NCI-H446 (cell line): ENCODE results near the gene PTGIS.
"Not testable (repeated sequence)": the region's sequence is repeated elsewhere in the genome, so short reads cannot be mapped to it uniquely, and the experiment has no call there.

Experiments
- DNase-seq, 2 experiments: peaks; one replicate each; lab custom pipeline; 2025; lab: John Stamatoyannopoulos, UW

Gene PTGIS

DNA sequence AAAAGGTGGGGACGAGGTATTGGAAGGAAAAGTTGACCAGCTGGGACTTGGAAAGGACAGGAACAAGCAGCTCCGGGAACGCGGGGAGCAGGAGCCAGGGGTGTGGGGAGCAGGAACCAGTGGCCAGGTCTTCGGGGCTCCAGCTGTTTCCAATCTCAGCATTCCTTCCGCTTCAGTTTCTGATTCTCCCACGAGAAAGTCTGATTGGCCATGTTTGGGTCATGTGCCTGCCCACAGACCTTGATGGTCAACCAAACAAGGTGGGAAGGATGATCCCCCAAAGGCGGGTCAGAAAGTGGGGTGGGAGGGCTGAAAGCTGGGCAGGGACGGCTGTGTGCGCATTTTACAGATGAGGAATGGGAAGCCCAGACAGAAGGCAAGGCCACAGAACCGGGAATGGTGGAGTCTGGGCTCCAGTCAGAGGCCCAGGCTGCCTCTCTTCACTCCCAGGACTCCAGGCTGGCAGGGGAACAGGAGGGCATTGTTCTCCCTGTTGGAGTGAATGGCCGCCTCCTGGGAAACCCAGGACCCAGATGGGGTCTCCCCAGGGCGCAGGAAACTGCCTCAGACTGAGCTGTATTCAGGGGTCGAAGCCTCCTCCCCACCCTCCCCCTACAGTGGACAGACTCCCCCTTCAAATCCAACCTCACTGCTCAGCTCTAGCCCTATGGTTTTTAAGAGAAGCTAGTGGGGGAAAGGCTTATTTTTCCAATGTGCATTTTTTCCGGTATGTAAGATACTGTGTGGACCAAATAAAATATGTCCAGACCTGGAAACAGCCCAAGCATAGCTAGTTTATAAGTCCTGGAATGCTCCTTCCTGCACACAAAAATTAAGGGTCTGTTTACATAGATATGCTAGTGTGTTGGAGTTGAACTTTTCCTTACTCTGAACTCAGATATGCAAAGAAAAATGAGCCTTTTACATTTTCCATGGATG lies 12.2 kb upstream of the PTGIS start:
- no peak for DNase-seq

DNA sequence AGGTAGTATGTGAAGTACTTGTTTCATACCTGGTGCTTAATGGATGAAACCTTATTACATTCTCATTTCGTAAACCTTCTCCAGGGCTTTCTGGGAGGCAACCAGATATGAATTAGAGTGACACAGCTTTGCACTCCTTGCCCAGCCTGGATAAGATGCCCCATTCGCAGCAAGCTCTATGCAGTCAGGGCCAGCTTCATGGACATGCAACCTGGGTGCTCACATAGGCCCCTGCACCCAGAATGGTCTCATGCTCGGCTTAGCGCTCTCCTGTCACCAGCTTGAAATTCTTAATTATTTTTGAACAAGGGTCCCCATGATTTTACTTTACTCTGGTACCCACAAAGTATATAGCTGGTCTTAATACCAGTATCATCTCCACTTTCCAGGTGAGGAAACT lies 11.3 kb upstream of the PTGIS start:
- DNase-seq = no peak

DNA sequence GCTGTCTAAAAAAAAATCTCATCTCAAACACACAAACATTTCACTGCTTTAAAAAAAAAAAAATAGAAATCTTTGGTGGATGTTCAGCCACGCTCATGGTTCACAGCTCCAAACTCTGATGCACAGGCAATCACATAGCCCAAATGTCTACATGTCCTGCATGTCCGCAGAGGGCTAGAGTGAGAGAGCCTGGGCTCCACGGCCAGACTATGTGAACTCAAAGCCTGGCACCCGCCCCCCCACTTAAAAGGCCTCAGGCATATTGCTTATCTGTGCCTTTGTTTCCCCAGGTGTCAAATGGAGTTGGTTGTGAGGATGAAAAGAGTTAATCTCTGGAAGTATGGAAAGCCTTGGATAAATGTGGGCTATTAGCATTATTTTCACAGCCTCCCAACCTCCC lies 10.5 kb upstream of the PTGIS start:
- DNase-seq = no peak

DNA sequence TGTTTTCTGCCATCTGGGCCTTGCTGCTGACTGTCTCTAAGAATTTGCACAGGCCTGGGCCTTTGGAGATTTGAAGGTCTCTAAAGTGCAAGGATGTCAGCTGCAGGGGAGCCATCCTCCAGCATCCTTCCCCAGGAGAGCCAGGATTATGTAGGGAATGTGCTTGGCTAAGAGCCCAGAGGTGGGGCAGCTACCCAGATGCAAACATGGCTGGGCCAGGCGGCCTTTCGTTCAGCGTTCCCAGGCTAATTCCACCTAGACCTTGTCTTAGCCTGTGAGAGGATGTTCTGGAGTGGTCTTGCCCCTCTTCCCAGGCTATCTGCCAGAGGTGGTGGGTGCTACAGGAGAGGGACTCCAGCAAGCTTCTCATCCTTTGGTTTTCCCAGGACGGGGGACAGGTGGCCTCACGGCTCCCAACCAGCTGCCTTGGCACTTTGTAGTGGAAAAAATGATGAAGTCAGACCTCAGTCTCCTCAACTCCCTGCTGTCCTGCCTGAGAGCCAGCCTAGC lies 7.7 kb upstream of the PTGIS start:
- peak in 1 of 2 experiments; percentile 33 for DNase-seq

DNA sequence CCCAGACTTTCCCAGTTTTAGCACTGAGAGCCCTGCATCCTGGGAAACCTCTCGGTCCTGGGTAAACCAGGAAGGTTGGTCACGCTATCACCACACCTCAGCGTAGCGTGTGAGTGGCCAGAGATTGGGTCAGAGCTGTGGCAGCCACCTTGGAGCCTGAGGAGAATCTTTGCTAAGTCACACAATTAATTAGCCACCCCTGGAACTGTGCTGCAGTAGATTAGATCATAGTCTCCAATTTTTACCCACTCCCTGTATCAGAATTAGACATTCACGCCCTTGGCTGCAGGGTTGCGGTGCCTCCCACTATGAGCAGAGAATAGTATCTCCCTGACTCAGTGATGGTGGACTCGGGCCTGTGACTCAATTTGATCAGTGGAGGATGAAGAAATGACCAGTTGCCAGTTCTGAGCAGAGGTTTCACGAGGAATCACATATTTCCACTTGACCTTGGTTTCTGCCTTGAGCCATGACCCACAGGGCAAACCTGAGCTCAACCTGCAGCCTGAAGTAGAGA lies 6.0 kb upstream of the PTGIS start:
- DNase-seq = no peak

DNA sequence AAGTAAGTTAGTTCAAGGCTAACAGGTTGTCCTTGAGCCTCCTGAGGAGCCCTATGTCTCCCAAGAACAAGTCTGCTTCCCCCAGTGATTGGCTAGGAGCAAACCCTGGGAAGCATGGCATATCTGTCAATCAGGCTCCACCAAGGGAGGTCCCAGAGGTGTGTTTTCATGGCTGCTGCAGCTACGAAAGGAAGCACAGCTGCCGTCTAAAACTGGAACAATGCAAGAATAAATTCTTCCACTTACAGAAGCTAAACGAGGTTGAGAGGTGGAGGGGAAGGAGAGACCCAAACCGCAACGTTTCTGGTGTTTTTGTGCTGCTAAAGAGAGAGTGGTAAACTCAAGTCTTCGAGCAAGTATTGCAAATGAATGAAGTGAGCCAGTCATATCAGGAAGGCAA lies 4.9 kb upstream of the PTGIS start:
- DNase-seq = no peak

DNA sequence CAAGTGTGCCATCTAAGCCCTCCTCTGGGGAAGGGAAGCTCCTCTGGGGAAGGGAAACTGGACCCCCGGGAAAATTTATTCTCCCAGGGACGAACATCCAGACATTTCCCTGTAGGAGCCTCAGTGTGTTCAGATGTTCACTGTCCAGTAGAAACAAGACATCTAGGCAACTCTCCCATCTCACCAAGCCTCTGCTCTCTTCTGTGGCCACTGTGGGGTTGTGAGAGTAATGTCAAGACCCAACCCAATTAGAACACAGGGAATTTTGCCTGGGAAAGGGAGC lies 3.6 kb upstream of the PTGIS start:
- DNase-seq = no peak

DNA sequence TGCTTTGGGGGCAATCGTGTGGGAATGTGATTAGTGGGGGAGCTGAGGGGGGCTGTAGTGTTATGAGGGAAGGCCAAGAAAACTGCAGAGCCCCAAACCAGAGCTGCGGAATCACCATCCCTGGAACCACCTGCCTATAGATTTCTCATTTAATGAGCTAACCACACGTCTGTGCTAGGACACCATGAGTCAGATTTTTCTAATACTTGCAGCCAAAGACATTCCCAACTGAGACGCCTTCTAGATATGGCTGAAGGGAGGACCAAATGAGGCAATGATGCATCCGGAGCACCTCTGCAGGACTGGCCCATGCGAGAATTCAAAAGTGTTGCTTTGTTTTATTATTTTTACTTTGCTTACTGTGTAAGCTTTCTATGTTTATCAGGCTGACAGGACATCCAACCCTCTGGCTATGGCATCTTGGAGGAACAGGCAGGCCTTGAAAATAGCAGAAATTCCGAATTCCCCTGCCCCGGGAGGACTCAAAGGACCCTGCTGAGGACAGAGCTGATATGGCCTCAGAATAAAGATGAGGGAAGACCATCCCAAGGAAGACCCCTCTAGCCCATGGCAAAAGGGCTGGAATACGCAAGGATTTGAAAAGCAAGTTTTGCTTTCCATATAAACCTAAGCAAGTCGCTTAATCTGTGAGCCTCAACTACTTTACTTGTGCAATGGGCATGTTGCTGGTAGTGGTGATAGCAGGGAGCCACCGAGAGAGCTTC lies 3.1 kb upstream of the PTGIS start:
- no peak for DNase-seq

DNA sequence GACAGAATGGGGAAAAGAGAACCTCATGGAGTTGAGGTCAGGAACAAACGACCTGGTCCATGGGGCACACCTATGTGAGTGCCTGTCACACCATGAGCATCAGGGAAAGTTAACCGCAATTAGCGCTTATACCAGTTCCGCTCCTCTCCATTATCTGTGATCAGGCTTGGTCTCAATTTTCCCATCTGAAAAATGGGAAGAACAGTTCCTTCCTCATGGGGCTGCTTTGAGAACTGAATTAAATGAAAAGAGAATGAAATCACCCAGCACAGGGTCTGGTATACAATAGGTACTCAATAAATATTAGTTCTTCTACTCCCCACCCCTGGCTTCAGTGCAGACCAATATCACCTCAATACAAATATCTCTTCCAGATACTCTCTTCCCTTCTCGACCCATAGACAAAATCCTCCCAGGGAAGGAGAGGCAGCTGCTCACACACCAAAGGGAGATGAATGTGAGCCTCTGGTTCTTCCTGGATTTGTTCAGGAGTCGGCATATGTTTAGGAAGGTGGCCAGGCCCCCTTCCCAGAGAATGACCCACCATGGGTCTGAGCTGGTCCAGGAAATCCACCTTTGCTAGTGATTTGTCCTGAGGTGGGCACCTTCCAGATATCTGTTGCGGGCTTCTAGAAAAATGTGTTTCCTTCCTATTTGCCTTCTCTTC lies 2.4 kb upstream of the PTGIS start:
- no peak for DNase-seq

DNA sequence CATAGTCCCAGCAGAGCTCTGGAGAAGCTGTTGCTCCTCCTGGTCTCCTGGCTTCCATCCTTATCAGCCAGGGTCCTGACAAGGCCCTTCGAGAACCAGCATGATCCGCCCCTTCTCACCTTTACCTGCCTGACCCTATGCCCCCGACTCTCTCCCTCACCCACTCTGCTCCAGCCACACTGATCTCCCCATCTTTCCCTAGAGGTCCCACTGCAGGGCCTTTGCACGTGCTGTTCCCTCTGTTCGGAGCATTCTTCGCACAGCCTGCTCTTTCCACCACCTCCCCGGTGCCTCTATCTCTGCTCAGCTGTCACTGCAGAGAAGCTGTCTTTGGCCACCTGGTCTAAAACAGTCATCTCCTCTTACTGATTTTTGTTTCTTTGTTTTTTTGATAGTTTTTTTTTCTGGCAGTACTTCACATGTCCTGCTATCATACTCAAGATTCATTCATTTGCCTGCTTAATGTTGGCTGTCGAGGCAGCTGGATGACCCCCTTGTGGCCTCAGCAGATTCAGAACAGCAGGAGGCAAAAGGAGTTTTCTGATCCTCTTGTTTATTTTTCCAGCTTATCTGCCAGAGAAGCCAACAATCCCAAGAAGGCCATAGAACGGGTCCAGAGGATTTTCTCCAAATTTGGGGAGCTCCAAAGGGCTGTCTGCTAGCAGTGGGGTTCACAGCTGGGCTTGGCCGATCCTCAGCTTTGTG lies 1.6 kb upstream of the PTGIS start:
- no peak for DNase-seq

DNA sequence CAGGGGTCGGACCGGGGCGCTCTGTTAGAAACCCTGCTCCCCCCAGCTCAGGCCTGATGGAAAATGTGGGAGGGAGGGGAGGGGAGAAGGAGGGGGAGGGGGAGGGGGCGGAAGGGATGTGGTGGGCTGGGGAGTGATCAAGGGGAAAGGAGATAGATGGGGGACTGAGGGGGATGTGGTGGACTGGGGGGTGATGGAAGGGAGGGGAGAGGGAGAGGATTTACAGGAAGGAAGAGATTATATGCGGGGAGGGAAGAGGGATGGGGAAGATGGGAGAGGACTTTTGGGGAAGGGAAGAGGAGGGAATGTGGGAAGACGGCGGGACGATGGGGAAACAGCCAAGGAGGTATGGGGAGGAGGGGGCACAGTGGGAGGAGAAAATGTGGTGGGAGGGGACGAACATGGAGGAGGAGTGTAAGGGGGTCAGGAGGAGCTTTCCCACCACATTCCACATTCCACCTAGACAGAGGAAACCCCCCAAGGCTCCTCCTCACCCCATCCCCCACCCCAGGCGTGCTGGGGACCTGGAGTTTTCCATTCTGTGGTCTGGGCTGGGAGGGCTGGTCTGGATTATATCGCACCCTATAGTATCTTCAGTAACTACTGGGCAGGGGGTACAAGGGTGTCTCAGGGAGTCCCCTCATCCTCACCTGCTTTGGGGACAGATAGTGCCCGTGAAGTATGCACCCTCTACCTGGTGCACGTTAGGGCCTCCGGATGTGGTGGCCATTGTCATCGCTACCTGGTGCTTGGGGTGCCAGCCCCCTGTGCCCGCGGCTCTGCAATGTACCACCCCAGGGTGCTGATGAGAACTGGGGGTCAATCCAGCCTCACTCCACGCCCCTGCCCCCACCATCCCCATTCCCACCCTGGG lies 578 bp upstream of the PTGIS start:
- no peak for DNase-seq

DNA sequence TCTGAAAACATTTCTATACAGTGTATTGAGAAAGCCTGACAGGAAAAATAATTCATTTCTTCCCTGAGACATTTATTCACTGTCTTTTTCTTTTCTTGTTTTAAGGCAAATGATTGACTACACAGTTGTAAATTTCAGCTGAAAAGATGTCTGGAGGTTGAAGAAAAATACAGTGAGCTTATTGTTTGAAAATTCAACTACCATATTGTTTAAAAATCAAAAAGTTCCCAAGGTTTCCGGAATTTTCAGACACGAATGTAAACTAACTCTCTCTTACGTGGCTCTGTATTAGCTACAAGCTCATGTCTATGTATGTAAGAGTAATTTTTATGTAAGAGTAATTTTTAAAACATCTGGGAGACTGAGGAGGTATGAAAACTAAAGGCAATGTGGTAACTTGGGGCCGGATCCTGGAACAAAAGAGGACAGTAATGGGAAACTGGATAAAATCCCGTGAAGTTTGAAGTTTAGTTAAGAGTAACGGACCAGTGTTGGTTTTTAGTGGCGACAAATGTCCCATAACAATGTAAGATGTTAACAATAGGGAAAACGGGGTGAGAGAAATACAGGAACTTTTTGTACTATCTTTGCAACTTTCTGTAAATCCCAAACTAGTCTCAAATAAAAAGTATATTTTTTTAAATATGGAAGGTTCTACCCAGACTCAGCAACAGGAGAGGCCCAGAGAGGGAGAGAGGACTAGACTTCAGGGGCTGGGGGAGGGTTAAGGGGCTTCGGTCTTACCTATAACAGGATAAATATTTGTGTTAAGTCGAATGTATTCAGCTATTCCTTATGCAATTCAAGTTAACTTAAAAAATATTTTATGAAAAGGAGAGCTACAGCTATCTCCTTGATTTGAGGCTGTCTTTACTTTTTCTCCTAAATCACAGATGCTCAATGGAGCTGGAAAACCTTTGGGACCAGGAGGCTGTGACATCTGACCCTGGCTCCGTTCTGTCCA lies 1.3 kb downstream of the PTGIS start:
- DNase-seq = no peak

DNA sequence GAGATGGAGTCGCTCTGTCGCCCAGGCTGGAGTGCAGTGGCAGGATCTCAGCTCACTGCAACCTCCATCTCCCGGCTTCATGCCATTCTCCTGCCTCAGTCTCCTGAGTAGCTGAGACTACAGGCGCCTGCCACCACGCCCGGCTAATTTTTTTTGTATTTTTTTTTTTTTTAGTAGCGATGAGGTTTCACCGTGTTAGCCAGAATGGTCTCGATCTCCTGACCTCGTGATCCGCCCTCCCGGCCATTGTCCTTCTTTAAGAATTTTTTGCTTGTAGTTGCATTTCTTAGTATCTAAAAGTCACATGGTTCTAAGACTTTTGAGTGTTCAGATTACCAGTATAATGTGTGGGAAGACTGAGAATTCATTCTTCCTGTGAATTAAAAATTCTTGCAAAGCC lies 2.9 kb downstream of the PTGIS start:
- not testable (repeated sequence) for DNase-seq

DNA sequence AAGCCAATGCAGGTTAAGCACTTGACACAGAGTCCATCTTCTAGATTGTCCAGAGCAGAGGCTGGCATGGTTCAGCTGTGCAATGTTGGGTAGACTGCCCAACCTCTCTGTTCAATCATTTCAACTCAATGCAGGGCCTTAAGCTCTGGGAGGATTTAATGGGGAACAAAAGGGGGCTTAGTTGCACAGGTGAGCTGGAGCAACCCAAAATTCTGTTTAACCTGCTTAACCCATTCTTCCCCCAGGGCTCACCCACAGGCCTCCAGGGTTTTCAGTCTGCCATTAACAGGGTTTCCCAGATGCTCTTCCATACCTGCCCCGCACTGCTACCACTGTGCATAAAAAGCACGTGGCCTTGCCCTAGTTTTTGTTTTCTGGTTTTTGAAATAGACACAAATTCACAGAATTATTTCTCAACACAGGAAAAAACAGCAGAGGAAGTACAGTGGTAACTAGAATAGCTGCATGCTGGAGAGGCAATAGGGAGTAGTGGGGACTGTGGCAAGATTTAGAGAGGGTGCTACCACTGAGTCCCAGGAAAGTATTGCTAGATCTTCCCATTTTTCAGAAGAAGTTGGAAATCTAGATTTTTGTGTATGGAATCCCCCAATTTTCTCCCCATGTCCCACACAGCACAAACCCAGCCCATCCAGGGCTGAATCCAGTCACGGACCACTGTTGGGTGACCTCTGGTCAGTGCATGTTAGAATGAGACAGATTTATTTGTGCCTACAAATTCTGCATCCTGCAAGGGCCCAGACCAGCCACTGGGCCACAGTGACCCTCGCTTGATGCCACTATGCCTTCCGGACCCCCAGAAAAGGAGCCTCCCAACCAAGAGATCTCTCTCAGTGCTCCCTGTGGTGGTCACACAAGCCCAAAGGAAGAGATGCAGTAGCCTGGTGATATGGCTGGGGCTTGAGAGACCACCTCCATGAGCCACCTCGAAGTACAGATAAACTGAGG lies 4.6 kb downstream of the PTGIS start:
- DNase-seq = no peak

DNA sequence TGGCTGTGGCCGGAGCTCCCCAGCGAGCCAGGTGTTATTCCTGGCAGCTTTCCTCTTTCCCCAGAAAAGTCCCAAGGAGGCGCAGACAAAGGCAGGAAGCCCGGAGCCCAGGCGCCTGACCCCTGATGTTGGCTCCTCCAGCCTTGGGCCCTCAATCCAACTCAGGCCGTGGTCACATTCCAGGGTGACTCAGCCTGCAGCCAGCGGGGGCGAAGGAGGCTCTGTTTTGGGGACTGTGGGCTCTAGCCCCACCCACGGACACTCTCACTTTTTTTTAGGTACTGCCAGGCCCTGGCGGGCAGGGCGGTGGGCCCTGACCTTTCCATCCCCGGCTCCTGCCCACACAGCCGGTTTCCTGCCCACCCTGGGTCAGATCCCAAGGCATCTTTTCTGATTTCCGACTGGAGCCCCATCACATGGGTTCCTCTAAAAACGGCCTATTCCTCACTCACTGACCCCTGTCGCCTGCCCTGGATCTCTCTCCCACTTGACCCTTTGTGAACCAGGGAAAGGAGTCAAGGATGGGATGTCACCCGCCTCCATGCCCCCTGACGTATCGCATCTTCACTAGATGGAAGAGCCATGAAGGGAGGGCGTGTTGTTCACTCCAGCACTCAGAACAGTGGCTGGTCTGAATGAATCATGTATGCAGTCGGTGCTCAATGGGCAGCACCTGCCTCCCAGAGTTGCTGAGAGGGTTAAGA lies 5.5 kb downstream of the PTGIS start:
- no peak for DNase-seq

DNA sequence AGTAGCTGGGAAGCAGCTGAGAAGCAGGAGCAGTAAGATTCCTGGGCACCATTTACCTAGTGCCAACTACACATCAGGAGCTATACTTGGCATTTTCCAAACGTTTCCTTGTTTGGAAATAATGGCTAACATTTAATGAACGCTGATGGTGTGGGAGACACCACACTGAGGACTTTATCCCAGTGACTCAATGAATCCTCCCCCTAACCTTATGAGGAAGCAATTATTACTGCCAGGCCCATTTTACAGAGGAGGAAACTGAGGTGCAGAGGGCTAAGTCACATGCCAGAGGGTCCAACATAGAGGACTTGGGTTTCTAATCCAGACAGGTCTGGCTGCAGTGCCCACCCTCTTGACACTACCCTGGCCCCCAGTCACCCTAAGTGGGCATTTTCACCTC lies 6.1 kb downstream of the PTGIS start:
- no peak for DNase-seq

DNA sequence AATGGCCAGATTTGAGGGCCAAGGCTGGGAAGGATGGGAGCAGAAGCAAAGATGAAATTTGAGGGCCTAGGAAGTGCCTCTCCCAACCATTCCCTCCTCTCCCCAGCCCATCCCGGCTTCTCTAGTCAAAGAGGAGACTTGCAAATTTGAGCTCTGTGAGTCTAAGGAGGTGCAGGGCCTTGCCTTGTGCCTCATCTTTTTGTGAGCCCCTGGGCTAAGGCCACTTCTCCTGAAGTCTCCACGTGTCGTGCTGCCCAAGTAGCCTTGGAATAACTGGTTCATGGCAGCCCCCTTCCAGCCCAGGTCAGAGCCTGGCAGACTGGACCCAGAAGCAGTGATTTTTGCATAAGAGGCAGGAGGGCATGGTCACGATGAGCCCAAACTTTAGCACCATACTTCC lies 6.7 kb downstream of the PTGIS start:
- DNase-seq = no peak

DNA sequence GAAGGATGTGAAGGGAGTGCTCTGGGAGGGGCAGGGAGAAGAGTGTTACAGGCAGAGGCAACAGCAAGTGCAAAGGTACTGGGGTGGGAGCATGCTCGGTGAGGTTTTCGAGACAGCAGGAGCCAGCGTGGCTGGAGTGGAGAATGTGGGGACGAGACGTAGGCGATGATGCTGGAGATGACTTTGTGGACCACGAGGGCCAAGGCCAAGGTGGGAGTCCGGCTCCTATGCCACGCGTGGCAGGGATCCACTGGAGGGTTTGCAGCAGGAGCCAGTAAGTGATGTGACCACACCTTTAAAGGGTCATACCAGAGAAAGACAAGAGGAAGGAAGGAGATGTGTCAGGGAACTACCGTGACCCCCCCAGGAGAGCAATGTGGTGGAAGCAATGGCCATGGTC lies 7.3 kb downstream of the PTGIS start:
- DNase-seq = no peak
